NOMO-1 (cell line): ENCODE data around the gene ARRDC1.
"Not testable (repeated sequence)": the region's sequence is repeated elsewhere in the genome, so short reads cannot be mapped to it uniquely, and the experiment has no call there.

Source experiments
- DNase-seq, 2 experiments: peaks; one replicate each; lab custom pipeline; 2025; ENCODE audit not compliant: unreplicated experiment in 2 of 2; lab: John Stamatoyannopoulos, UW

ARRDC1 gene

DNA sequence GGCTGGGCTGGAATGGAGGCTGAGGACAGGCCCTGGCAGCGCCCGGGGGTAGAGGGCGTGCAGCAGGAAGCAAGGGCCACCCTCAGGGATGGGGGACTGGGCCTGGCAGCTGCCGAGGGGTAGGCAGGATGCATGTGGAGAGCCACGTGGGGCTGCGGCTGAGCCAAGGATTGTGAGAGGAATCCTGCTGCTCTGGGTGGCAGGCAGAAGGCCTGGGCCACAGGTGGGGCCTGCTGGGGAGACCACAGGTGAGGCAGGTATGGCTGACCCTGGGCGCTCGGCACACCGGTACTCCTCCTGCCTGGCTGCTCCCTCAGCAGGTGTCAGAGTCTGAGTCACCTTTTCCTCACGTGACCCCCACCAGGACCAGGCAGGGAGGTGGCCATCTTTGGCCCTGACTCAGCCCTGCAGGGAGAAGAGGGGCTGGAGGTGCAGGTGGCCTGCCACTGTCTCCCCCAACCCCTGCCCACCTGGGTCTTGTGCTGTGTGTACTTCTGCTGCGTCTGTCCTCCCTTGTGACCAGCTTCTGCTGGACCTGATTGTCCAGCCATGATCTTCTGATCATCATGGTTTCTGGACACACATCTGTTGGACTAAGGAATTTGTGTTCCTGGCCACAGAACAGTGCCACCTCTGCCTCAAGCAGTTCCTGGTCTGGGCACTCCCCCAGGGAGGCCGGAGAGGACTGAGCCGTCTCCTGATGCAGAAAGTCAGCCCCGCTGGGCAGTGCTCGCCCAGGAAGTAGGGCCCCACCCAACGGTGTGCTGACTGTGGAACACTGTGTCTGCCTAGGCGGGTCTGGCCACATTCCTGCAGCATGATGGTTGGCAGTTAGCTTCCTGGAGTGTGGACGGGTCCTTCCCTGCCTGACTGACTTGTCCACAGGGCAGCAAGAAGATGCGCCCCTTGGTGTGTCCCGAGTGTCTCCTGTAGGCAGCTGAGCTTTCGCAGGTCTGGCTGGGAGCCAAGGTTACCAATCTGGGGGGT lies 6.4 kb downstream of the ARRDC1 start:
- DNase-seq, result no peak

- no peak for DNase-seq
Observed at GRCh38 chr9:137612741-137613142, 7.3 kb downstream of the ARRDC1 start.

DNA sequence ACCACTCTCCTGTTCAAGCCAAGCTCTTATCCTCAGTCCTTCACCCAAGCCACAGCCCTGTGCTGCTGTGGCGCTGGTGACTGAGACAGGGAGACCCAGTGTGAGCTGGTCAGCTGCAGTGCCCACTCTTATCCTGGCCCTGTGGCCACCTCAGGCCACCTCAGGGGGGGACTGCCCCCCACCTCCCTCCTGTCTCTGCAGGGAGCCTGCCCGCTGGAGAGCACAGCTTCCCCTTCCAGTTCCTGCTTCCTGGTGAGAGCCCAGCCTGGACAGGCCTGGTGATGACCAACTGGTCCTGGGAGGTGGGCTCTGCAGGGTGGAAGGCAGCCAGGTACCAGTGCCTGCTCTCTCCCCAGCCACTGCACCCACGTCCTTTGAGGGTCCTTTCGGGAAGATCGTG lies 7.8 kb downstream of the ARRDC1 start:
- DNase-seq, result no peak

GRCh38 chr9:137613738-137614523 lies 8.4 kb downstream of the ARRDC1 start:
- DNase-seq, result no peak

DNA sequence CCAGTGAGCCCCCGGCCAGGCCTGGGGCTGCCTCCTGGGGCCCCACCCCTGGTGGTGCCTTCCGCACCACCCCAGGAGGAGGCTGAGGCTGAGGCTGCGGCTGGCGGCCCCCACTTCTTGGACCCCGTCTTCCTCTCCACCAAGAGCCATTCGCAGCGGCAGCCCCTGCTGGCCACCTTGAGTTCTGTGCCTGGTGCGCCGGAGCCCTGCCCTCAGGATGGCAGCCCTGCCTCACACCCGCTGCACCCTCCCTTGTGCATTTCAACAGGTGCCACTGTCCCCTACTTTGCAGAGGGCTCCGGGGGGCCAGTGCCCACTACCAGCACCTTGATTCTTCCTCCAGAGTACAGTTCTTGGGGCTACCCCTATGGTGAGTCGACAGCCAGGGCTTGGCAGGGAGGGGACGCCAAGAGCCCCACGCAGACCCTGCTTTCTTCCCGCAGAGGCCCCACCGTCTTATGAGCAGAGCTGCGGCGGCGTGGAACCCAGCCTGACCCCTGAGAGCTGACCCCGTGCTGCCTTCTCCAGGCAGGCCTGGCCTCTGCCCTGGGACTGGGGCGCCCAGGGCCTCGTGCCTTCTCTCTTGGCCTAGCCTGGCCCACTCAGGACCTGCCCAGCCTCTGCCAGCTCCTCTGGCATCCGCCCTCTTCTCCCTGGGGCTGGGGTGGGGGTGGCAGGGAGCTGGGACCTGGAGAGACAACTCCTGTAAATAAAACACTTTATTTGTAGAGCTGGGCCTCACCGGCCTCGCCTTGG lies 9.3 kb downstream of the ARRDC1 start:
- DNase-seq, result no peak

DNA sequence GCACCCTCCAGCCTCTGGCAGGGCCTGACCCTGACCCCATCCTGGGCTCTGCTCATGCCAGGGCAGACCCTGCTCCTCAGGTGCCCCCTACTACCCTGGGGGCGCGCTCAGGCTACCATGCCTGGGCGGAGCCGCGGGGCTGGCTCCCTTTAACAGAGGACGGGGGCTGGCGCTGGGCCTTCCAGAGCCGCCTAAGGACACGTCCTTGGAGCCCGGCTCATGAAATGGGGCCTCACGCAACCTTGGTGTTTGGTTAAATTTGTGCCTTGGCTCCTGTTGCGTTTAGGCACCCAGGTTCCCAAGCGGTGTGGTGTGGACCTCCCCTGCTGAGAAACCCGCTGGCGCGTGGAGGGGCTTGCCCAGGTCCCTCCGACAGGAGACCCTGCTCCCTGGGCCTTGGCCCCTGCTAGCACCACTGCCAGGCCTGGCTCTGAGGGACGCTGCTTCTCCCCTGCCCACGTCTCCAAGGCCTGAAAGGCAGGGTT lies 9.9 kb downstream of the ARRDC1 start:
- no peak for DNase-seq

- peak; percentile 92 to 98 for DNase-seq
Observed at GRCh38 chr9:137618105-137619067, 12.9 kb downstream of the ARRDC1 start, which contains the start of gene EHMT1. Gene EHMT1, plus strand, starts transcription at chr9:137619005. Its CDS starts 24 bp downstream, at chr9:137619029.

GRCh38 chr9:137619240-137620047 lies 14.0 kb downstream of the ARRDC1 start:
- DNase-seq, result peak; percentile 26 to 57

GRCh38 chr9:137620048-137620405 lies 14.5 kb downstream of the ARRDC1 start:
- DNase-seq, result no peak

GRCh38 chr9:137620581-137620980 lies 15.1 kb downstream of the ARRDC1 start:
- DNase-seq, result no peak

GRCh38 chr9:137621131-137621757 lies 15.8 kb downstream of the ARRDC1 start:
- DNase-seq, result no peak

GRCh38 chr9:137622211-137622610 lies 16.7 kb downstream of the ARRDC1 start:
- not testable (repeated sequence) for DNase-seq

GRCh38 chr9:137626464-137626863 lies 21.0 kb downstream of the ARRDC1 start:
- DNase-seq, result peak in 1 of 2 experiments; percentile 20

GRCh38 chr9:137627406-137627805 lies 21.9 kb downstream of the ARRDC1 start:
- not testable (repeated sequence) for DNase-seq

DNA sequence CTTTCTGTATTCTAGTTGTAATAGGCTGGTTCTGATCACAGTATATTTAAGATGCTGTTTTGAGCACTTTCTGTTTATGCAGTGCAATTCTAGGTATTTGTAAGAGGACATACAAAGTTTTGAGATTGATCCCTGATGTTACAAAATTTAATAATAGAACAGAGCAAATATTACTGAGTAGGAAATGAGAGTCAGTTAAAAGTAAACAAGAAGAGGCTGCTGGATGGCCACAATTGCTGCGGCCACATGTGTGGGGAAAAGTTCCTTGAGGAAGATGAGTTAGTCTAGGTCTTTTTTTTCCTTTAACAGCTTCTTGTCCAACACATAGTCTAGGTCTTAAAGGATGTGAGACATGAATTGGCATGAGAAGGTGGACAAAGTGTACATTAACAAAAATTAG lies 24.6 kb downstream of the ARRDC1 start:
- DNase-seq, result no peak

DNA sequence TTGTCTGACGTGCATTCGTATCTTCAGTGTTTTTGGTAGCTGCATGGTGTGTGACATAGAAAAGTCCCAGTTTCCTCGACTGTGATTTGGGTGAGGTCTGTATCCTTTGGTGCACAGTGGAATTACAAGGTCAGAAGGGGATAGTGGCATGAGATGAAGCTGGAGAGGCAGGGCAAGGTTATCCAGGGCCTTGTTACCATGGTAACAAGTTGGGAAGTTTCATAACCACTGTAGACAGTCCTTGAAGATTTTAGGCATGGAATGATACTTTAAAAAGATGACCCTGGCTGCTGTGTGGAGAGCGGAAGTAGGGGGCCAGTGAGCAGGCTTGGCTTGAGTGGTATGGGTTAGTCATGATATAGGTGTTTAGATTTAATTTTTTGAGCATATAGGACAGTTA lies 25.2 kb downstream of the ARRDC1 start:
- DNase-seq, result no peak

- DNase-seq, result no peak
Observed at GRCh38 chr9:137631345-137632229, 26.1 kb downstream of the ARRDC1 start.
